GM18508 (cell line): ENCODE measurements around the gene ATP6V1G2.
A peak's percentile ranks its signal among the peaks of the same experiment; 100 is the strongest.
"Not testable (repeated sequence)": the region's sequence is repeated elsewhere in the genome, so short reads cannot be mapped to it uniquely, and the experiment has no call there.

Experiments
- ATAC-seq: cut with Tn5 transposase; IDR thresholded peaks from one replicate; pipeline ENCODE4 v1.9.1; 2021; ENCODE audit warnings: moderate number of reproducible peaks; ENCODE audit not compliant: insufficient read depth, unreplicated experiment

ATP6V1G2 gene

GRCh38 chr6:31556307-31556706 is 9.9 kb upstream of the ATP6V1G2 start:
- no peak for ATAC-seq

GRCh38 chr6:31551371-31551770 is 5.0 kb upstream of the ATP6V1G2 start:
- ATAC-seq = not testable (repeated sequence)

GRCh38 chr6:31548544-31548873 is 2.1 kb upstream of the ATP6V1G2 start:
- no peak for ATAC-seq

- no peak for ATAC-seq
Observed at GRCh38 chr6:31547727-31548543, 1.5 kb upstream of the ATP6V1G2 start.

- no peak for ATAC-seq
Observed at GRCh38 chr6:31546958-31547726, 734 bp upstream of the ATP6V1G2 start, which contains the start of gene NFKBIL1. NFKBIL1 (plus strand) TSS chr6:31547608; CDS start chr6:31547695, 87 bp downstream.

GRCh38 chr6:31545291-31545690 is 1.1 kb downstream of the ATP6V1G2 start:
- ATAC-seq = no peak

GRCh38 chr6:31544676-31545075 is 1.7 kb downstream of the ATP6V1G2 start:
- ATAC-seq = no peak

GRCh38 chr6:31543639-31544038 is 2.8 kb downstream of the ATP6V1G2 start:
- ATAC-seq = no peak

GRCh38 chr6:31541658-31542521 is 4.5 kb downstream of the ATP6V1G2 start, which contains the start of gene DDX39B:
DDX39B (minus strand) TSS chr6:31542003; CDS start chr6:31540532, 1,471 bp downstream.
- peak; percentile 41 for ATAC-seq

GRCh38 chr6:31541059-31541657 is 5.2 kb downstream of the ATP6V1G2 start:
- no peak for ATAC-seq

- ATAC-seq = no peak
Observed at GRCh38 chr6:31540640-31541039, 5.8 kb downstream of the ATP6V1G2 start.

GRCh38 chr6:31538805-31539400 is 7.5 kb downstream of the ATP6V1G2 start:
- ATAC-seq = no peak

- no peak for ATAC-seq
Observed at GRCh38 chr6:31535538-31536324, 10.7 kb downstream of the ATP6V1G2 start.

- ATAC-seq = no peak
Observed at GRCh38 chr6:31534521-31535040, 11.8 kb downstream of the ATP6V1G2 start.

GRCh38 chr6:31534011-31534410 is 12.4 kb downstream of the ATP6V1G2 start:
- no peak for ATAC-seq

- no peak for ATAC-seq
Observed at GRCh38 chr6:31533455-31533841, 13.0 kb downstream of the ATP6V1G2 start.

- no peak for ATAC-seq
Observed at GRCh38 chr6:31532644-31533454, 13.6 kb downstream of the ATP6V1G2 start.
